Caco-2 (cell line): ENCODE results near the gene PCNX3. TPM values are rescaled to one million over a fixed set of nuclear protein-coding genes. Genes with fewer than 3 reads are reported as not detected.

ENCODE experiments used
- BruUV-seq: library from RNA; stranded (reverse); fragments of 400-500 nt; replicated peaks from 2 replicates; lab custom pipeline; 2021; lab: Mats Ljungman, UMichigan
- CTCF ChIA-PET: fragments of 300-600 bp; sonication (Branson Sonifier 250); formaldehyde crosslinking; loops from one replicate; lab custom pipeline; 2022; ENCODE audit warnings: antibody characterized with exemption; lab: Charles Lee
- POLR2A ChIA-PET: fragments of 300-600 bp; sonication (Branson Sonifier 250); formaldehyde crosslinking; loops from one replicate; lab custom pipeline; 2022; ENCODE audit warnings: antibody characterized with exemption; lab: Charles Lee
- DNase-seq, 2 experiments: peaks; one replicate each; pipeline versions ENCODE4 v3.0.0 to v3.0.0-alpha.2; 2020 to 2022
- H3K27me3 ChIP-seq: replicated peaks from 2 replicates; pipeline ENCODE4 v1.6.0; 2011; ENCODE audit warnings: low read length; ENCODE audit not compliant: control insufficient read depth, insufficient read depth
- H3K36me3 ChIP-seq: 2 replicates; pipeline ENCODE4 v1.5.1; 2011; ENCODE audit warnings: low read length; ENCODE audit not compliant: control insufficient read depth, insufficient read depth
- H3K4me1 ChIP-seq: fragments of 250-450 bp; sonication (Bioruptor Pico); 2 replicates; pipeline ENCODE4 v1.5.1; 2020; ENCODE audit warnings: mild to moderate bottlenecking
- H3K4me3 ChIP-seq: 2 replicates; pipeline ENCODE4 v1.5.1; 2011; ENCODE audit warnings: low read depth, mild to moderate bottlenecking, control low read depth, low read length
- H3K9me3 ChIP-seq: fragments of 250-450 bp; sonication (Bioruptor Pico); 2 replicates; pipeline ENCODE4 v1.5.1; 2020; ENCODE audit warnings: mild to moderate bottlenecking, moderate library complexity
- H3K27ac Mint-ChIP-seq: one replicate; pipeline ENCODE4 v1.8.0; 2022; ENCODE audit warnings: mixed read lengths; ENCODE audit not compliant: unreplicated experiment
- H3K27me3 Mint-ChIP-seq: one replicate; pipeline ENCODE4 v1.8.0; 2022; ENCODE audit warnings: mixed read lengths; ENCODE audit not compliant: insufficient read depth, unreplicated experiment
- H3K36me3 Mint-ChIP-seq: one replicate; pipeline ENCODE4 v1.8.0; 2022; ENCODE audit warnings: mild to moderate bottlenecking, mixed read lengths; ENCODE audit not compliant: insufficient read depth, unreplicated experiment
- H3K4me1 Mint-ChIP-seq: one replicate; pipeline ENCODE4 v1.8.0; 2022; ENCODE audit warnings: low read depth, mixed read lengths; ENCODE audit not compliant: unreplicated experiment
- H3K4me3 Mint-ChIP-seq: one replicate; pipeline ENCODE4 v1.8.0; 2022; ENCODE audit warnings: mild to moderate bottlenecking, moderate library complexity, mixed read lengths; ENCODE audit not compliant: unreplicated experiment
- H3K9me3 Mint-ChIP-seq: one replicate; pipeline ENCODE4 v1.8.0; 2022; ENCODE audit warnings: mixed read lengths; ENCODE audit not compliant: unreplicated experiment
- CTCF ChIP-seq, 2 experiments: fragments of 200-600 bp in 1 of 2; IDR thresholded peaks; 1 replicate in 1 of 2; 2 replicates in 1 of 2; pipeline versions ENCODE4 v1.5.1 to v1.8.0; 2011 to 2022; ENCODE audit warnings: antibody characterized with exemption in 1 of 2, control low read depth in 1 of 2, inconsistent platforms in 1 of 2, low read depth in 1 of 2, low read length in 1 of 2, mild to moderate bottlenecking in 1 of 2, moderate library complexity in 1 of 2; ENCODE audit not compliant: insufficient read depth in 1 of 2, severe bottlenecking in 1 of 2, unreplicated experiment in 1 of 2
- intact Hi-C: fragments of 100-400 bp; cut with micrococcal nuclease; formaldehyde crosslinking; loops from one replicate; pipeline ENCODE4 v1.10.0; 2022; ENCODE audit not compliant: unreplicated experiment
- total RNA-seq: library from RNA; stranded (reverse); gene quantifications from 2 replicates; pipeline ENCODE4 v1.2.3, GENCODE V29; 2022

The PCNX3 gene
- total RNA-seq, 1 experiment from 2014 or later: 52.7 TPM

GRCh38 chr11:65596520-65596919 lies 19.1 kb upstream of the PCNX3 start:
- peaks cover 5% of the 10 kb centered on the region; the same call in 1 of the 2 replicates for H3K4me1 ChIP-seq
- TF ChIP-seq CTCF (IDR thresholded peaks at IDR 0.05; ENCODE audit: insufficient read depth in 1 of 2, low read depth in 1 of 2, low read length in 1 of 2, severe bottlenecking in 1 of 2, unreplicated experiment in 1 of 2): no peak
- H3K9me3 ChIP-seq: no peaks in the 10 kb centered on the region
- H3K4me3 ChIP-seq: no peak overlapping the region
- CTCF ChIA-PET: no interaction called here
- Mint-ChIP-seq H3K36me3 (peaks cover 38% of the 10 kb centered on the region), H3K4me3 (no peak overlapping the region), H3K27me3 (no peaks in the 10 kb centered on the region), H3K4me1 (no peaks in the 10 kb centered on the region), H3K27ac (no peak overlapping the region), H3K9me3 (no peaks in the 10 kb centered on the region)
- H3K36me3 ChIP-seq: peaks cover 4% of the 10 kb centered on the region
- POLR2A ChIA-PET: interaction anchor here (1.1 kb wide), 1 partner anchor 10 kb away, joined by 6 read pairs; no protein-coding TSS in a partner anchor
- no TSS peak for BruUV-seq
- intact Hi-C loops: no loop called here
- no peaks in the 10 kb centered on the region for H3K27me3 ChIP-seq
- no peak for DNase-seq

GRCh38 chr11:65598258-65598699 lies 17.3 kb upstream of the PCNX3 start:
- POLR2A ChIA-PET: no interaction called here
- no peak for TF ChIP-seq CTCF (IDR thresholded peaks at IDR 0.05; ENCODE audit: insufficient read depth in 1 of 2, low read depth in 1 of 2, low read length in 1 of 2, severe bottlenecking in 1 of 2, unreplicated experiment in 1 of 2)
- Mint-ChIP-seq H3K27ac (no peak overlapping the region), H3K9me3 (no peaks in the 10 kb centered on the region), H3K4me1 (no peaks in the 10 kb centered on the region), H3K4me3 (no peak overlapping the region), H3K36me3 (peaks cover 41% of the 10 kb centered on the region), H3K27me3 (no peaks in the 10 kb centered on the region)
- intact Hi-C loops: no loop called here
- BruUV-seq: no TSS peak
- DNase-seq: no peak
- peaks cover 3% of the 10 kb centered on the region for H3K36me3 ChIP-seq
- CTCF ChIA-PET: no interaction called here
- no peak overlapping the region for H3K4me3 ChIP-seq
- no peaks in the 10 kb centered on the region for H3K9me3 ChIP-seq
- H3K4me1 ChIP-seq: no peaks in the 10 kb centered on the region
- no peaks in the 10 kb centered on the region for H3K27me3 ChIP-seq

GRCh38 chr11:65599216-65599954 lies 16.2 kb upstream of the PCNX3 start:
- Histone ChIP-seq H3K4me1 (no peaks in the 10 kb centered on the region), H3K9me3 (no peaks in the 10 kb centered on the region), H3K27me3 (no peaks in the 10 kb centered on the region), H3K36me3 (peaks cover 5% of the 10 kb centered on the region), H3K4me3 (no peak overlapping the region)
- Mint-ChIP-seq H3K4me3 (no peak overlapping the region), H3K9me3 (no peaks in the 10 kb centered on the region), H3K27ac (no peak overlapping the region), H3K27me3 (no peaks in the 10 kb centered on the region), H3K36me3 (peaks cover 48% of the 10 kb centered on the region), H3K4me1 (no peaks in the 10 kb centered on the region)
- POLR2A ChIA-PET: no interaction called here
- no peak for DNase-seq
- BruUV-seq: no TSS peak
- intact Hi-C loops: no loop called here
- TF ChIP-seq CTCF (IDR thresholded peaks at IDR 0.05; ENCODE audit: insufficient read depth in 1 of 2, low read depth in 1 of 2, low read length in 1 of 2, severe bottlenecking in 1 of 2, unreplicated experiment in 1 of 2): no peak
- CTCF ChIA-PET: no interaction called here
